Left cardiac atrium (tissue), 4 donors: Measurements from ENCODE around the gene RRP9. TPM values are rescaled to one million over a fixed set of nuclear protein-coding genes. Genes with fewer than 3 reads are reported as not detected.
A peak's percentile ranks its signal among the peaks of the same experiment; 100 is the strongest.

ENCODE experiments used
- ATAC-seq, 2 donors: fragments of 200-7000 bp; cut with Tn5 transposase; one replicate each; pipeline ENCODE4 v1.9.1; 2020; ENCODE audit warnings: mild to moderate bottlenecking in 2 of 2, moderate library complexity in 2 of 2
- DNase-seq: peaks from one replicate; pipeline ENCODE4 v3.0.0-alpha.2; 2020
- intact Hi-C, 2 donors: fragments of 100-400 bp; cut with DNase I; formaldehyde crosslinking; loops; one replicate each; pipeline versions ENCODE4 v1.14.1 to v1.15.1; 2022 to 2023
- total RNA-seq, 2 donors: library from RNA; stranded (reverse); fragmentation: NEBNext Ultra II Directional; extraction: Animal tissue kit (Norgen Biotek cat#: 25700); gene quantifications; one replicate each; pipeline ENCODE4 v1.2.1, GENCODE V29; 2021
- donor health status: DM: no; HTN: yes; CAD: no.
- donor health status: DM: no; HTN: yes; CAD: no; lungs with severe emphysema.
- donor health status: DM: yes; HTN: yes; CAD: no.
- donor health status: Dilated cardiomyopathy.

Gene RRP9
- total RNA-seq, 2 donors from 2014 or later, result 8.9 to 17.2 TPM

DNA sequence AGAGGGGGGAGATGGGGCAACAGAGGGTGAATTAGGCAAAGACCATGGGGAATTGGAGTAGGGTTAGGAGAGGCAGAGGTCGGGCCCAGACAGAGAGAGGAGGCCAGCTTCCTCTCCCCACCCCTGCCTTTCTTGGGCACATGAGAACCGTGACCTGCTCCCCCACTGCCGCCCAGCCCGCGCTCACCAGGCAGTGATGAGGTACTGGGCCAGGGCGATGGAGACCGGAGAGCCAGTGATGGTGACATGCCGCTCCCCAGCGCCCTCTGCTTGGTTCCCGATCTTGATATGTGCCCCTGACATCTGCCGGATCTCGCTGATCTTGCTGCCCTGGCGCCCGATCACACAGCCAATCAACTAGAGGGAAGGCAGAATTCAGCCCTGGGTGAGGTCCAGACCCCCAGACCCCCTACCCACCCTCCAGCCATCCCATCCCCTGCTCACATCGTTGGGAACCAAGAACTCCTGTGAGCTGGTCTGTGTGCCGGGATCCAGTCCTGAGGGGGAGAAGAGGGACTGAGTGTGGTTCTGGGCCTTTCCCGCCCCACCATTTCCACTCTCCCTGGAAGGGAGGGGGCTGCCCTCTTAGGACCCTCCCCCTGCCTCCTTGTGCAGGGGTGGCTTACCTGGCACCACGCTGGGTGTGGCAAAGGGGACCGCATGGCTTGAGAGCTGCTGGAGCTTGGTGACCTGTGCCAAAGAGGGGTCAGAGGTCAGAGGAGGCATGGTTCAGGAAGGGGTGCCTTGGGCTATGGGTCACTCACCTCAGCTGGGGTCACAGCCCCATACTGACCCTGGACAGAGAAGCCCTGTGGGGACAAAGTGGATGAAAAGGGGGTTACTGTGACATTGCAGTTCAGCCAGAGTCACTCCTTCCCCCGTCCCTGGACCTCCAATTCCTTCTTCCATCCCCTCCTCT lies 17.2 kb upstream of the RRP9 start:
- ATAC-seq, result no peak
- intact Hi-C loops, result no loop called here
- DNase-seq, result peak; percentile 15

DNA sequence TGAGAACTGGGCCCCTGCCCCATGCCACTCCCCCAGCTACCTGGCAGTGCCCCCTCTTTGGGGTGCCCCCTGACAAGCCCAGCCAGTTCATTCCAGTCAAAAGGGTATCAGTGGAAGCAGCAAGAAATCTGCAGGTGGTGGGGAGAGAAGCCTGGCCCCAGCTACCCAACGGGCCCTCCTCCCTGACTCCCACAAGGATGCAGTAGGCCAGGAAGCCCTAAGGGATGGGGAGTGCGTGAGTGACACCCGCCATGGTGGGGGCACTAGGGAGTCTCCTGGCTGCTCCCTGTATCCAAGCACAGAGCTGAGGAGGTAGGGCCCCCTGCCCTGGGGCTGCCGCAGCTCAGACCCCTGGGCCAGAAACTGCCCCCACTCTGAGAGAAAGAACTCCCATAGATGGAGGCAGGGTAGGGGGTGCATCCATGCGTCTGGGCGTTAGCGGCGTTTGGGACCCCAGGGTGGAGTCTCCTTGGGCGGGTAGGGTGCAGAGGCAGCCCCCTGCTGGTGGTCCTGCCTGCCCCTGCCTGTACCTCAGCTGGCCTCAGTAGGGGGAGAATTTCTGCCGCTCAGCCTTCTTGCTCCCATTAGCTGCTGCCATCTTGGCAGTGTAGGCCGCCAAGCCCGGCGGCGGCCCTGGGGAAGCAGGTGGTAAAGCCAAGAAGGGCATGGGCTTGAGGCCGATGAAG lies 16.0 kb upstream of the RRP9 start:
- intact Hi-C loops, result no loop called here
- ATAC-seq (no peak), DNase-seq (no peak)

DNA sequence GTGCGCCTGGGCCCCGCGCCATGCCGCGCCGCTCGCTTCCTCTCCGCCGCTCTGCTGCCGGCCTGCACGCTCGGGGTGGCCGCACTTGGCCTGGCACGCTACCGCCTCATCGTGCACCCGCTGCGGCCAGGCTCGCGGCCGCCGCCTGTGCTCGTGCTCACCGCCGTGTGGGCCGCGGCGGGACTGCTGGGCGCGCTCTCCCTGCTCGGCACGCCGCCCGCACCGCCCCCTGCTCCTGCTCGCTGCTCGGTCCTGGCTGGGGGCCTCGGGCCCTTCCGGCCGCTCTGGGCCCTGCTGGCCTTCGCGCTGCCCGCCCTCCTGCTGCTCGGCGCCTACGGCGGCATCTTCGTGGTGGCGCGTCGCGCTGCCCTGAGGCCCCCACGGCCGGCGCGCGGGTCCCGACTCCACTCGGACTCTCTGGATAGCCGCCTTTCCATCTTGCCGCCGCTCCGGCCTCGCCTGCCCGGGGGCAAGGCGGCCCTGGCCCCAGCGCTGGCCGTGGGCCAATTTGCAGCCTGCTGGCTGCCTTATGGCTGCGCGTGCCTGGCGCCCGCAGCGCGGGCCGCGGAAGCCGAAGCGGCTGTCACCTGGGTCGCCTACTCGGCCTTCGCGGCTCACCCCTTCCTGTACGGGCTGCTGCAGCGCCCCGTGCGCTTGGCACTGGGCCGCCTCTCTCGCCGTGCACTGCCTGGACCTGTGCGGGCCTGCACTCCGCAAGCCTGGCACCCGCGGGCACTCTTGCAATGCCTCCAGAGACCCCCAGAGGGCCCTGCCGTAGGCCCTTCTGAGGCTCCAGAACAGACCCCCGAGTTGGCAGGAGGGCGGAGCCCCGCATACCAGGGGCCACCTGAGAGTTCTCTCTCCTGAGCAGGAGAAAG lies 14.4 kb upstream of the RRP9 start:
- DNase-seq (peak; percentile 76), ATAC-seq (peak; percentile 85 to 92)
- intact Hi-C loops, result no loop called here

DNA sequence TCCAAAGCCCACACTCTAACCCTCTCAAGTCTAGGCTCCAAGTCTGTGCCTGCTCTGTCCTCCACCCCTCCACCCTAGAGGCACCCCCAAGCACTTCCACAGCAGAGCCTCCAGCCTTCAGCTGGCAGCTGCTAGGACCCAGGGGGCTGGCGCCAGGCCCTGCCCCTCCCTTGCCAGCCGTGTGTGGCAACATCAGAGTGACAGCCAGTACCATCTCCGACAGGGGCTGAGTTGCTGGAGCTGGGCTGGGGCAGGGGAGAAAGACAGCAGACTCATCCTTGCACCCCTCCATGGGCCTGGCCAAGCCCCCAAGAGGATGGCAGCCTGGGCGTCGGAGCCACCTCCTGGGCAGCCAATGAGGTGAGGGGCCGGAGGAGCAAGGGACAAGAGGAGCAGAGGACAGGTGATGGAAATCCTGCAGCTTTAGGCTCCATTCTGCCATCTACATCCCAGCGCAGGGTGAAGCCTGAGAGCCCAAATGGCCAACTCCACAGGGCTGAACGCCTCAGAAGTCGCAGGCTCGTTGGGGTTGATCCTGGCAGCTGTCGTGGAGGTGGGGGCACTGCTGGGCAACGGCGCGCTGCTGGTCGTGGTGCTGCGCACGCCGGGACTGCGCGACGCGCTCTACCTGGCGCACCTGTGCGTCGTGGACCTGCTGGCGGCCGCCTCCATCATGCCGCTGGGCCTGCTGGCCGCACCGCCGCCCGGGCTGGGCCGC lies 13.6 kb upstream of the RRP9 start, which contains the start of gene GPR62:
GPR62 (plus strand) TSS at position 207 of the 718 bp plus-strand sequence; CDS start at position 479, 272 bp downstream.
- DNase-seq (no peak), ATAC-seq (peak in 1 of 2 donors; percentile 40)
- intact Hi-C loops, result no loop called here

DNA sequence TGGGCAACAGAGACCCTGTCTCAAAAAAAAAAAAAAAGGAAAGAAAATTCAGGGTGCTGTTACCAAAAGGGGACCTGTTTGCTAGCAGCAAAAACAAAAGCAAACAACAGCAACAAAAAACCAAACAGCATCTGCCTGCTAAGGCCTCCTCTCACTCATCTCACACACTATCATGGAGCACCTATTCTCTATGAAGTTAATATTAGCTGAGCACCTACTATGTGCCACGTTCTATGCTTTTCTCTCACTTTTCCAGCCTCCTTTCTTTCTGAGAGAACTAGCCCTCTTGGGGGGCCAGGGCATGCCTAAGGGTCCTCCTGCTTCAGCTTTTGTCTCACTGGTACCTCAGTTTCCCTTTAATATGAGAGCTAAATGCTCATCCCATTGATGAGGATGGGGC lies 13.0 kb upstream of the RRP9 start:
- intact Hi-C loops, result no loop called here
- no peak for ATAC-seq

DNA sequence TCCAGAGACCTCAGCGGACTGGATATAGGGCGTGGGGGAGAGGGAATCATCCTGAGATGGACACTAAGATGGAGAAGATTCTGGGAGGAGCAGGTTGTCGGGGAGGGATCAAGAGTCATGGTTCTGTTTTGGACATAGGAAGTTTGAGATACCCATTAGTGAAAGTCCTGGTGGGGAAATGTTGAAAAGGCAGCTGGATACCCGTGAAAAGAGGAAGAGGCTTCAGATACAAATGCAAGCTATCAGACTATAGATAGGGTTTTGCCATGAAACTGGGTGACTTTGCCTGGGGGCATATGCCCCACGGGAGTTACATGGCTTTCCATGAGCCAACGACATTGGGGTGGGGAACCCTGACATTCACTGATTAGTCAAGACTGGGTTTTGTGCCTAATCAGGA lies 12.4 kb upstream of the RRP9 start:
- no peak for ATAC-seq
- no peak for DNase-seq

More for the DNA sequence above, 13.0 kb upstream of the RRP9 start:
- no peak for DNase-seq

DNA sequence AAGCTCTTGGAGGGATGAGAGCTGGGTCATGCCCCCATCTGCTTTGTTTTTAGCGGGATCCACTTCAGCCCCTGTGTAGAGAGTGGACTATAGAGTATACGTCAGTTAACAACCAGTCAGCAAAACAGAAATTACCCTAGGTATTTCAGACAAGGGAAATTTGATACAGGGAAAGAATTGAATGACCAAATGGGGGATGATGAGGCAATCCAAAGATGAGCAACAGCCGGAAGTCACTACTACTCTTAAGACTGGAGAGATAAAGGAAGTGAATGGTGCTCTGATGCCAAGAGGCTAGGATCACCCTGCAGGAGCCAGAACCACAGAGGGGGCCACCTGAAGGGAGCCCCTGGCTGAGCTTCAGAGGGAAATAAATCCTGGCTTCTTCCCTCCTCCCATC lies 11.7 kb upstream of the RRP9 start:
- intact Hi-C loops, result no loop called here
- ATAC-seq (no peak), DNase-seq (no peak)

More for the DNA sequence above, 12.4 kb upstream of the RRP9 start:
- intact Hi-C loops, result no loop called here

DNA sequence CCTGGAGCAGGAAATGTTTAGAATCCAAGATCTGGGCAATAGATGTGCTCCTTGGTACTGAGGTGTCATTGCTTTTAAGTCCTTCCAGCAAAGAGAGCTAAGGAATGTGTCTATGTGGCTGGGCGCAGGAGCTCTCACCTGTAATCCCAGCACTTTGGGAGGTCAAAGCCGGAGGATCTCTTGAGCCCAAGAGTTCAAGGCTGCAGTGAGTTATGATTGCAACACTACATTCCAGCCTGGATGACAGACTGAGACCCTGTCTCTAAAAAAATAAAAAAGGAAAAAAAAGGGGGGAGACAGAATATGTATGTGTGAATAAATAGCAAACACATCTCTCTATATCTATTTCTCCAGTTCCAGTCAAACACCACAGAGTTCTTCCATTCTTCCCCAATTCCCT lies 9.2 kb upstream of the RRP9 start:
- ATAC-seq (no peak), DNase-seq (no peak)
- intact Hi-C loops, result no loop called here

DNA sequence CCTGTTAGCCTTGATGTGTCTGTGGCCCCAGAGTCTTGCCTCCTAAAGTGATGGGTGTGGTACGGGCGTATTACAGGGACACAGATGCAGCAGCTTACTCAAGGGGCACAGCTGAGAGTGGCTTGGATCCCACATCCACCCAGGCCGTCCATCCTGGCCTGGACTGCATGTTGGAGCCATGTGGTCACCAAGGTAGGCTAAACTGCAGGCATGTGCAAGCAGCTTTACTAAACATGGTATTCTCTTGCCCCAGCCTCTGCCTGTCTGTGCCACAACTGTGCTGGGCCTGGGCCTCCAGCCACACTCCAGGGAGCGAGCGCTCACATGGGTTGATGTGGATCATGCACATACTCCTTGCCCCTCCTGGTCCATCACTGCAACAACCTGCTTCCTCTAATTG lies 7.4 kb upstream of the RRP9 start:
- intact Hi-C loops, result no loop called here
- DNase-seq (no peak), ATAC-seq (no peak)

DNA sequence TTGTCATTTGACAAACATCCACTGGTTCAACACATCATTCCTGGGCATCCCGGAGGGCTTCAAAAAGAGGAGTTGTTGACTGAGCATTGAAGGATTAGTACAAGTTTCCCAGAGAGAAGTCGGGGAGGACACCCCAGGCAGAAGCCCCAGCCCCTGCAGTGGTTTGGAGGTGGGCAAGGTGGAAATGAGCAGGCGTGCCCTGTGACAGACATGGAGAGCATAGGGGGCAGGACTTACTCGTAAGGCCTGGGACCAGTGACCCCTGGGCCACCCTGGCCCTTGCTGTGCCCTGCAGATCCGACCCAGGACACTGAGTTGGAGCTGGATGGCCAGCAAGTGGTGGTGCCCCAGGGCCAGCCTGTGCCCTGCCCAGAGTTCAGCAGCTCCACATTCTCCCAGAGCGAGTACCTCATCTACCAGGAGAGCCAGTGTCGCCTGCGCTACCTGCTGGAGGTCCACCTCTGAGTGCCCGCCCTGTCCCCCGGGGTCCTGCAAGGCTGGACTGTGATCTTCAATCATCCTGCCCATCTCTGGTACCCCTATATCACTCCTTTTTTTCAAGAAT lies 6.4 kb upstream of the RRP9 start:
- intact Hi-C loops, result no loop called here
- ATAC-seq (no peak), DNase-seq (no peak)

DNA sequence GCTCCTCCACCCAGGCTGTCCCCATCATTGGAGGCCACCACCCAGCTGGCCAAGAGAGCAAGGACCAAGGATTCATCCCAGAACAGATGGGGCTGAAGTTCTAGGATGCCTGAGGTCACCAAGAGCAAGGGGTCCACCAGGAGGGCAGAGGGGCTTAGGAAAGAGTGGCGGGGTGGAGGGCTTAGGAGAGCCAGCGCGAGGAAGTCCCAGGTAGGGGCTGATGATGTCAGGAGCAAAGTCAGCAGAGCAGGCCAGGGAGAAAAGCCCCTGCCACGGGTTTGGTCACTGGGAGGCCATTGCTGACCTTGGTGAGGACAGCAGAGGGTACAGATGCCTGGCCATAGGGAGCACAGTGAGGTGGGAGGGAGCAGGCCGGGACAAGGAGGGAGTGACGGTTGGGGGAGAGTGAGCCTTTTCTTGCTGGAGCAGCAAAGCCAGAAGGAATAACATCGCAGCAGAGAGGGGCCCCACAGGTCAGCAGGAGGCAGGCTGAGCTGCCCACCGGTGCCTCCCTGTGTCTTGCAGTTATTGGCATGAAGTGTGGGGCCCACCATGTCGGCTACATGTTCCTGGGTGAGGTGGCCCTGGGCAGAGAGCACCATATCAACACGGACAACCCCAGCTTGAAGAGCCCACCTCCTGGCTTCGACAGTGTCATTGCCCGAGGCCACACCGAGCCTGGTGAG lies 5.7 kb upstream of the RRP9 start:
- intact Hi-C loops, result no loop called here
- ATAC-seq (no peak), DNase-seq (no peak)

DNA sequence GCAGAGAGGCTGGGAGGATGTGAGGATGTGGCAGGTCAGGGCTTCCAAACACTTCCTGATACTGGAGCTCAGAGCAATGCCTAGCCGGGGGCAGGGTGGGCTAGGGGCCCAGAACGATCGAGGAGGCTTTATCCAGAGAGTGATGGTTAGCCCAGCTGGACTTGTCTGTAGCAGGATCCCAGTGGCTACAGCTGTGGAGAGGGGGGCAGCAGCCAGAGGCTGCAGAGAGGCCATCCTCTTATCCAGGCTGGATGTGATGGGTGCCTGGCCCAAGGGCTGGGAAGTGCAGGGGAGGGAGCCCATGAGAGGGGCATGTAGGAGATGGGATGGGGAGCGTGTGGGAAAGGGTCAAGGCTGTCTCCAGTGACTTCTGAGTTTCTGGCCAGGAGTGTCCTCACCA lies 5.1 kb upstream of the RRP9 start:
- DNase-seq (no peak), ATAC-seq (no peak)
- intact Hi-C loops, result no loop called here

DNA sequence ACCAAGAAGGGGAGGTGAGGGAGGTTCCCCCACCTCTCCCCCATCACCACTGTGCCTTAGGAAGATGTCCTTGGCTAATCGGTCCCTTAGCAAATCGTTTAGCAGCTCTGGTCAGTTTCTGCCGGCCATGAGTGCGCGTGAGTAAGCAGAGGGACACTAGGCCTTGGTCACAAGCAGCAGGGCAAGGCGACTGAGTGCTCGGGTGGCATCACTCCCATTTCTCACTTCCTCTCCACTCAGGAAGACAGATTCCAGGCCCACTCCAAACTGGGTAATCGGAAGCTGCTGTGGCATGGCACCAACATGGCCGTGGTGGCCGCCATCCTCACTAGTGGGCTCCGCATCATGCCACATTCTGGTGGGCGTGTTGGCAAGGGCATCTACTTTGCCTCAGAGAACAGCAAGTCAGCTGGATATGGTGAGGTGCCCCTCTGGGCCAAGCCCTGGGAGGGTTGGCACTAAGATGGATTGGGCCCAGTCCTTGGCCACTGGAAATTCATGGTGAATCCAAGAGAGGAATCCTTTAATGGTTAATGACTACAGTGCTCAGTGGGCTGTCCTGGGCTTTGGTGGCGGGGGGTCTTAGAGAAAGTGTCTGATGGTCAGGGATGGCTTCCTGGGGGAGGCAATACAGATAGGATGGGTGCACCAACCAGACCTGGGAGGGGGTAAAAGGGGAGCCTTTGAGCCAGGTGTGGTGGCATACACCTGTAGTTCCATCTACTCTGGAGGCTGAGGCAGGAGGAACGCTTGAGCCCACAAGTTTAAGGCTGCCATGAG lies 4.4 kb upstream of the RRP9 start:
- ATAC-seq (no peak), DNase-seq (no peak)
- intact Hi-C loops, result no loop called here

DNA sequence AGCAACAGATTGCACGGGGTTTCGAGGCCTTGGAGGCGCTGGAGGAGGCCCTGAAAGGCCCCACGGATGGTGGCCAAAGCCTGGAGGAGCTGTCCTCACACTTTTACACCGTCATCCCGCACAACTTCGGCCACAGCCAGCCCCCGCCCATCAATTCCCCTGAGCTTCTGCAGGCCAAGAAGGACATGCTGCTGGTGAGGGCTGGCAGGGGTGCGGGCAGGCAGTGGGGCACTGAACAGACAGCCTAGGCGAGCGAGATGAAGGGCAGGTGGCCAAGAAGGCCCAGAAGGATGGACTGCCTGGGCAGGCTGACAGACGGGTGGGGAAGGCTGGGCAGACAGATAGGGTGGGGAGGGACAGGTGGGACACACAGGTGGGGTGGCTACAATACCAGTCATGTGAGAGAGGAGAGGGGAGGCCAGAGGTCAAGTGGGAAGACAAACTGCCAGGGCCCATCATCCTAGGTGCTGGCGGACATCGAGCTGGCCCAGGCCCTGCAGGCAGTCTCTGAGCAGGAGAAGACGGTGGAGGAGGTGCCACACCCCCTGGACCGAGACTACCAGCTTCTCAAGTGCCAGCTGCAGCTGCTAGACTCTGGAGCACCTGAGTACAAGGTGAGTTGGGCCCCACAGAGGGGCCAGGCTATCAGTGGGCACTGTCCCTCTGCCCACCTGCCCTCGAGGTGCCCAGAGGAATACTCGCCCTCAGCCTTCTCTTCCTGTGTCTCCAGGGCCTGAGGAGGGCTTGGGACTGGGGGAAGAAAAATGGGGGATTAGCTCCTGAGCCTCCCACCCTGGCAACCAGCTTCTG lies 3.5 kb upstream of the RRP9 start:
- no peak for ATAC-seq
- DNase-seq, result no peak
- intact Hi-C loops, result no loop called here

DNA sequence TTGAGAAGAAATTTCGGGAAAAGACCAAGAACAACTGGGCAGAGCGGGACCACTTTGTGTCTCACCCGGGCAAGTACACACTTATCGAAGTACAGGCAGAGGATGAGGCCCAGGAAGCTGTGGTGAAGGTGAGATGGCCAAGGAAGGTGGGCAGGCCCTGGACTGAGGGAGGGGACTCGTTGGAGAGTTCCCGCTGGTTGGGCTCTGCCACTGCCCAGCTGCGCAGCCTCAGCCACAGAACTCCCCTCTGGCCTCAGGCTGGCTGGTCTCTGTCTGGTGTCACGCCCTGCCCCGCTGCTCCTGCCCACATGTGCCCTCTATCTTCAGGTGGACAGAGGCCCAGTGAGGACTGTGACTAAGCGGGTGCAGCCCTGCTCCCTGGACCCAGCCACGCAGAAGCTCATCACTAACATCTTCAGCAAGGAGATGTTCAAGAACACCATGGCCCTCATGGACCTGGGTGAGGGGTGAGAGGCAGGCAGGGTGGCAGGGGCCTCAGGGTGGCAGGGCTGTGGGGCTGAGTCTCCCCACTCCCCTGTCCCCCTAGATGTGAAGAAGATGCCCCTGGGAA lies 2.8 kb upstream of the RRP9 start:
- DNase-seq, result no peak
- intact Hi-C loops, result no loop called here

More for the DNA sequence above, 2.8 kb upstream of the RRP9 start:
- ATAC-seq, result no peak
